Nephron progenitor cell (in vitro differentiated cells): ENCODE measurements around the gene KIF9.
"Not testable (repeated sequence)": the region's sequence is repeated elsewhere in the genome, so short reads cannot be mapped to it uniquely, and the experiment has no call there.

Experiments
- DNase-seq: peaks from one replicate; pipeline ENCODE4 v3.0.0; 2021
- H3K27ac Mint-ChIP-seq: 2 replicates; pipeline ENCODE4 v1.8.0; 2021; ENCODE audit warnings: mild to moderate bottlenecking, moderate library complexity, mixed read lengths
- H3K27me3 Mint-ChIP-seq: 2 replicates; pipeline ENCODE4 v1.8.0; 2021; ENCODE audit warnings: mild to moderate bottlenecking, low read depth, mixed read lengths; ENCODE audit not compliant: poor library complexity
- H3K36me3 Mint-ChIP-seq: 2 replicates; pipeline ENCODE4 v1.8.0; 2021; ENCODE audit warnings: low read depth, mixed read lengths
- H3K4me1 Mint-ChIP-seq: 2 replicates; pipeline ENCODE4 v1.8.0; 2021; ENCODE audit warnings: mixed read lengths
- H3K4me3 Mint-ChIP-seq: 2 replicates; pipeline ENCODE4 v1.8.0; 2021; ENCODE audit warnings: mild to moderate bottlenecking, moderate library complexity, mixed read lengths
- H3K9me3 Mint-ChIP-seq: 2 replicates; pipeline ENCODE4 v1.8.0; 2021; ENCODE audit warnings: mild to moderate bottlenecking, moderate library complexity, mixed read lengths
- TF ChIP-seq, protein P1 (sequence below): fragments of 200-600 bp; sonication (generic); IDR thresholded peaks from 2 replicates; pipeline ENCODE4 v1.5.0; 2021; ENCODE audit warnings: antibody characterized with exemption

KIF9 gene

GRCh38 chr3:47295322-47295721, 12.7 kb upstream of the KIF9 start:
- no peak overlapping the region for H3K27ac Mint-ChIP-seq
- no peak for DNase-seq
- TF ChIP-seq, protein P1, sequence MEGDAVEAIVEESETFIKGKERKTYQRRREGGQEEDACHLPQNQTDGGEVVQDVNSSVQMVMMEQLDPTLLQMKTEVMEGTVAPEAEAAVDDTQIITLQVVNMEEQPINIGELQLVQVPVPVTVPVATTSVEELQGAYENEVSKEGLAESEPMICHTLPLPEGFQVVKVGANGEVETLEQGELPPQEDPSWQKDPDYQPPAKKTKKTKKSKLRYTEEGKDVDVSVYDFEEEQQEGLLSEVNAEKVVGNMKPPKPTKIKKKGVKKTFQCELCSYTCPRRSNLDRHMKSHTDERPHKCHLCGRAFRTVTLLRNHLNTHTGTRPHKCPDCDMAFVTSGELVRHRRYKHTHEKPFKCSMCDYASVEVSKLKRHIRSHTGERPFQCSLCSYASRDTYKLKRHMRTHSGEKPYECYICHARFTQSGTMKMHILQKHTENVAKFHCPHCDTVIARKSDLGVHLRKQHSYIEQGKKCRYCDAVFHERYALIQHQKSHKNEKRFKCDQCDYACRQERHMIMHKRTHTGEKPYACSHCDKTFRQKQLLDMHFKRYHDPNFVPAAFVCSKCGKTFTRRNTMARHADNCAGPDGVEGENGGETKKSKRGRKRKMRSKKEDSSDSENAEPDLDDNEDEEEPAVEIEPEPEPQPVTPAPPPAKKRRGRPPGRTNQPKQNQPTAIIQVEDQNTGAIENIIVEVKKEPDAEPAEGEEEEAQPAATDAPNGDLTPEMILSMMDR: no peak
- H3K9me3 Mint-ChIP-seq: no peaks in the 10 kb centered on the region
- no peaks in the 10 kb centered on the region for H3K27me3 Mint-ChIP-seq
- H3K4me1 Mint-ChIP-seq: no peaks in the 10 kb centered on the region
- no peak overlapping the region for H3K4me3 Mint-ChIP-seq
- H3K36me3 Mint-ChIP-seq: peaks cover 4% of the 10 kb centered on the region

DNA sequence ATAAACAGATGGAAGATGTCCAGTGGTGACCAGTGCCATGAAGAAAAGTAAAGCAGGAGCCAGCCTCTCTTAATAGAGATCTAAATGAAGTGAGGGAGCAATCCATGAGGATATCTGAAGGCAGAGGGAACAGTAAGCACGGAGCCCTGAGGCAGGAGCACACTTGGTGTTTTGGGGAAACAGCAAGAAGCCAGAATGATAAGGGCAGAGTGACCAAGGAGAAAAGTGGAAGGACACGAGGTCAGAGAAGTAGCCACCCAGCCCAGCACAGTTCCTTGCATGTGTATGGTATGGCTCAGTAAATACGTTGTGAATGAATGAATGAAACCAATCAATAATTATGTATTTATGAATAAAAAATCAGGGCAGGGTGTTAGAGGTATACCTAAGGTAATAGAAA, 11.8 kb upstream of the KIF9 start:
- DNase-seq: no peak
- H3K9me3 Mint-ChIP-seq: no peaks in the 10 kb centered on the region
- TF ChIP-seq, protein P1: no peak
- H3K27ac Mint-ChIP-seq: no peak overlapping the region
- H3K4me3 Mint-ChIP-seq: no peak overlapping the region
- no peaks in the 10 kb centered on the region for H3K27me3 Mint-ChIP-seq
- peaks cover 7% of the 10 kb centered on the region for H3K36me3 Mint-ChIP-seq
- H3K4me1 Mint-ChIP-seq: no peaks in the 10 kb centered on the region

GRCh38 chr3:47293822-47294221, 11.2 kb upstream of the KIF9 start:
- Mint-ChIP-seq H3K27me3 (no peaks in the 10 kb centered on the region), H3K4me3 (no peak overlapping the region), H3K9me3 (no peaks in the 10 kb centered on the region), H3K36me3 (peaks cover 11% of the 10 kb centered on the region), H3K27ac (no peak overlapping the region), H3K4me1 (no peaks in the 10 kb centered on the region)
- TF ChIP-seq, protein P1: no peak
- DNase-seq: no peak

DNA sequence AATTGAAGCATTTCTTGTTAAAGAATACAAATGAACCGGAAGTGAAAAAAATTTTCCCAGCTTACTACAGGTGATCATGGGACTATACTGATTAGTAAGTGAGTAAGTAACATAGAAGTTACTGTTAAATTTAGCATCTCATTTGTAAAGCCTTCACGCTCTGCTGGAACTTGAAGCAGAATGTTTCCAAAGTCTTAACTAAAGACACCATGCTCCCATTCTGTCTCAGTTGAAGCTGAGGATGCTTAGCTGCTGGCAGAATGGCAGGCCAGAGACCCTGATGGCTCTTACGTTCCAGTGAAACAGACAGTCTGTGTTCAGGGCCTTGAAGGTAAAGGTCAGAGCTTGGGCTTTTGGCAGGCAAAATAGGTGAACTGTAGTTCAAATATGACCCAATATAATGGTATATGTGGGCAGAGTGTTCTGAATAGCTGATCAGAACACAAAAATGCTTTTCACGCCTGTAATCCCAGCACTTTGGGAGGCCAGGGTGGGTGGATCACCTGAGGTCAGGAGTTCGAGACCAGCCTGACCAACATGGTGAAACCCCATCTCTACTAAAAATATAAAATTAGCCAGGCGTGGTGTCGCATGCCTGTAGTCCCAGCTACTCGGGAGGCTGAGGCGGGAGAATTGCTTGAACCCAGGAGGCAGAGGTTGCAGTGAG, 9.3 kb upstream of the KIF9 start:
- H3K27ac Mint-ChIP-seq, H3K4me1 Mint-ChIP-seq, H3K4me3 Mint-ChIP-seq, H3K9me3 Mint-ChIP-seq, DNase-seq, H3K27me3 Mint-ChIP-seq: not testable (repeated sequence)
- H3K36me3 Mint-ChIP-seq: peaks cover 19% of the 10 kb centered on the region

GRCh38 chr3:47291158-47291753, 8.7 kb upstream of the KIF9 start:
- H3K4me3 Mint-ChIP-seq: no peak overlapping the region
- TF ChIP-seq, protein P1: no peak
- H3K36me3 Mint-ChIP-seq: peaks cover 19% of the 10 kb centered on the region
- no peak overlapping the region for H3K27ac Mint-ChIP-seq
- no peaks in the 10 kb centered on the region for H3K9me3 Mint-ChIP-seq
- DNase-seq: no peak
- peaks cover under 1% of the 10 kb centered on the region for H3K4me1 Mint-ChIP-seq
- H3K27me3 Mint-ChIP-seq: no peaks in the 10 kb centered on the region

- Mint-ChIP-seq H3K9me3 (no peaks in the 10 kb centered on the region), H3K27ac (peak overlapping the region; percentile 46), H3K4me3 (no peak overlapping the region), H3K36me3 (peaks cover 19% of the 10 kb centered on the region), H3K4me1 (peaks cover 11% of the 10 kb centered on the region), H3K27me3 (no peaks in the 10 kb centered on the region)
- TF ChIP-seq, protein P1: no peak
- DNase-seq: no peak
Measured at GRCh38 chr3:47288966-47289910, 6.6 kb upstream of the KIF9 start.
